Activated naive CD4-positive, alpha-beta T cell treated with anti-CD3 and anti-CD28 coated beads, Interleukin-2, amount 50 U/mL, for 24 hours (primary cell): ENCODE results near the gene CLIP1.
"Not testable (repeated sequence)": the region's sequence is repeated elsewhere in the genome, so short reads cannot be mapped to it uniquely, and the experiment has no call there.

Source experiments
- H3K27ac Mint-ChIP-seq: one replicate; pipeline ENCODE4 v1.8.0; 2021; ENCODE audit warnings: mild to moderate bottlenecking, mixed read lengths
- H3K27me3 Mint-ChIP-seq: one replicate; pipeline ENCODE4 v1.8.0; 2021; ENCODE audit warnings: mixed read lengths
- H3K36me3 Mint-ChIP-seq: one replicate; pipeline ENCODE4 v1.8.0; 2021; ENCODE audit warnings: mixed read lengths
- H3K4me1 Mint-ChIP-seq: one replicate; pipeline ENCODE4 v1.8.0; 2021; ENCODE audit warnings: mixed read lengths
- H3K4me3 Mint-ChIP-seq: one replicate; pipeline ENCODE4 v1.8.0; 2021; ENCODE audit warnings: mild to moderate bottlenecking, mixed read lengths
- H3K9me3 Mint-ChIP-seq: one replicate; pipeline ENCODE4 v1.8.0; 2021; ENCODE audit warnings: mixed read lengths

CLIP1 gene

GRCh38 chr12:122295877-122296276 lies 126.6 kb downstream of the CLIP1 start:
- H3K27me3 Mint-ChIP-seq = no peaks in the 10 kb centered on the region
- no peak overlapping the region for H3K4me3 Mint-ChIP-seq
- no peak overlapping the region for H3K27ac Mint-ChIP-seq
- H3K36me3 Mint-ChIP-seq = peaks cover 17% of the 10 kb centered on the region
- H3K4me1 Mint-ChIP-seq = no peaks in the 10 kb centered on the region
- H3K9me3 Mint-ChIP-seq = no peaks in the 10 kb centered on the region

DNA sequence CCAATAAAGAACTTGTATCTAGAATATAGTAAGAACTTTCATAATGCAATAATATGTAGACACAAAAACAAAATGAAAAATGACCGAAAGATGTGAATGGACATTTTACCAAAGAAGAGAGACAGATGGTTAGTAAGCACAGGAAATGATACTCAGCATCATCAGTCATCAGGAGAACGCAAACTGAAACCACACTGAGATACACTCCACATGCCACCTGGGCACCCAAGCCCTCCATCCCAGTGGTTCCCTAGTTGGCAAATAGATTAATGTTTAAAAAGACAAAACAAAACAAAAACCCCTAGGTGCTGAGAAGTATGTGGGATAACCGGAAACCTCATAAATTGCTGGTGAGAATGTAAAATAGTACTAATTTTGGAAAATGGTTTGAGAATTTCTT lies 129.4 kb downstream of the CLIP1 start:
- Mint-ChIP-seq H3K4me1 (no peaks in the 10 kb centered on the region), H3K4me3 (no peak overlapping the region), H3K27me3 (no peaks in the 10 kb centered on the region), H3K36me3 (peaks cover 17% of the 10 kb centered on the region), H3K9me3 (no peaks in the 10 kb centered on the region), H3K27ac (no peak overlapping the region)

GRCh38 chr12:122291431-122291830 lies 131.0 kb downstream of the CLIP1 start:
- Mint-ChIP-seq H3K36me3 (peaks cover 10% of the 10 kb centered on the region), H3K9me3 (no peaks in the 10 kb centered on the region), H3K27ac (no peak overlapping the region), H3K4me3 (no peak overlapping the region), H3K27me3 (no peaks in the 10 kb centered on the region), H3K4me1 (no peaks in the 10 kb centered on the region)

DNA sequence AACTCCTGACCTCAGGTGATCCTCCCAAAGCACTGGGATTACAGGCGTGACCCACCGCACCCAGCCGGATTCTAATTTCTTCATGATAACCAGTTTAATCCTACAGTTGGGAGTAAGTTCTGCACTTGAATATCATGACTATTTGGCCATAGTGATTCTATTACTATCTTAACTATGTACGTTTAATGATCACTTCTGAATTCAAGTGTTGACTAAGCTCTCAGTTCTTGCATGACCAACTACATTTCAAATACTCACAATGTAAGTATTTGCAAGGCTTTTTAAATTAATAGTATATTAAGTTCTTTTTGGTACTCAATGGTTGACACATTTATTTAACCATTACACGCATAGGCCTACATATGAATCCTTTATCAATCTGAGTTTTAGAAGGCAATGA lies 138.8 kb downstream of the CLIP1 start:
- H3K4me3 Mint-ChIP-seq = no peak overlapping the region
- H3K36me3 Mint-ChIP-seq = peaks cover 2% of the 10 kb centered on the region
- no peaks in the 10 kb centered on the region for H3K27me3 Mint-ChIP-seq
- no peaks in the 10 kb centered on the region for H3K9me3 Mint-ChIP-seq
- H3K4me1 Mint-ChIP-seq = no peaks in the 10 kb centered on the region
- H3K27ac Mint-ChIP-seq = no peak overlapping the region

DNA sequence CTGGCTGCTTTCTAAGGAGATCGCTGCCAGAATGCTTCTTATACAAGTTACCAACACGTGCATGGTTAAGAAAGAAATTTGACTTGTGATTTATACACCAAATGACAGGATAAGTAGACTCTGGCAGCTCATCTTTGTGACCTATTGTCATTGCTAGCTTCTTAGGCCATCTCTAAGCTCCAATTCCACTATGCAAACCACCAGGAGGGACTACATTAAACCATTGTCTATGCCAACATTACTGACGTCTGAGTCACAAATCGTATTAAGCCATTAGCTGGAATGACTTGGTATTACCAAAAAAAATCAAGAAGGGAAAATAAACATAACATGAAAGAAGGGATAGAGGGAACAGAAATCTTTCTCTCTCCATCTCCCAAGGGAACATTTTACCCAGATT lies 140.4 kb downstream of the CLIP1 start:
- Mint-ChIP-seq H3K9me3 (no peaks in the 10 kb centered on the region), H3K27me3 (no peaks in the 10 kb centered on the region), H3K27ac (peak overlapping the region; percentile 25), H3K4me3 (no peak overlapping the region), H3K36me3 (peaks cover 4% of the 10 kb centered on the region), H3K4me1 (no peaks in the 10 kb centered on the region)

GRCh38 chr12:122276242-122276641 lies 146.2 kb downstream of the CLIP1 start:
- no peak overlapping the region for H3K4me3 Mint-ChIP-seq
- no peaks in the 10 kb centered on the region for H3K27me3 Mint-ChIP-seq
- H3K4me1 Mint-ChIP-seq = no peaks in the 10 kb centered on the region
- no peak overlapping the region for H3K27ac Mint-ChIP-seq
- no peaks in the 10 kb centered on the region for H3K9me3 Mint-ChIP-seq
- peaks cover 2% of the 10 kb centered on the region for H3K36me3 Mint-ChIP-seq

- no peaks in the 10 kb centered on the region for H3K4me1 Mint-ChIP-seq
- peaks cover 2% of the 10 kb centered on the region for H3K36me3 Mint-ChIP-seq
Measured at GRCh38 chr12:122275459-122275858, 147.0 kb downstream of the CLIP1 start.

GRCh38 chr12:122266230-122266901 lies 156.1 kb downstream of the CLIP1 start, which contains the start of gene VPS33A:
Gene VPS33A (minus strand): TSS chr12:122266494. CDS start chr12:122266408, 86 bp downstream.
- H3K27me3 Mint-ChIP-seq = no peaks in the 10 kb centered on the region
- peak within 1 kb of the TSS; percentile 97 for H3K4me3 Mint-ChIP-seq
- H3K36me3 Mint-ChIP-seq = peaks cover 4% of the 10 kb centered on the region
- H3K9me3 Mint-ChIP-seq = no peaks in the 10 kb centered on the region
- peaks cover 25% of the 10 kb centered on the region for H3K4me1 Mint-ChIP-seq
- peak within 1 kb of the TSS; percentile 100 for H3K27ac Mint-ChIP-seq

More at GRCh38 chr12:122275459-122275858, 147.0 kb downstream of the CLIP1 start:
- Mint-ChIP-seq H3K27me3 (no peaks in the 10 kb centered on the region), H3K4me3 (no peak overlapping the region), H3K9me3 (no peaks in the 10 kb centered on the region), H3K27ac (no peak overlapping the region)

DNA sequence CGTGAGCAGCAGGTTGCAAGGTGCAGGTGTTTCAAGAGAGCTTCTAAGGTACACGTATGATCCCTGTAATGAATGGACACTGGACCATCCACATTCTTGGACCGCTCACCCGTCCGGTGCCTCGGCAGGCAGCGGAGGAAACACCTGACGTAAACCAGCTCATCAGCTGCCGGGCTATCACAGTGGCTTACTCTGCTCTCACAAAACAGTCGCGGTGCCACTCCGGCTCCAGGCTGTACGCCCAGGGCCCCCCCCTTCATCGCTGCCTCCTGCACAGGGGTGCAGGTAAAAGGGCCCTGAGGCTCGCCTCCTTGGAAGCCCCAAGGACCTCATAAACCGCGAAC lies 156.6 kb downstream of the CLIP1 start:
- Mint-ChIP-seq H3K36me3 (peaks cover 5% of the 10 kb centered on the region), H3K9me3 (no peaks in the 10 kb centered on the region), H3K4me1 (peaks cover 25% of the 10 kb centered on the region), H3K27me3 (no peaks in the 10 kb centered on the region), H3K4me3 (peak overlapping the region; percentile 97), H3K27ac (peak overlapping the region; percentile 100)

GRCh38 chr12:122265476-122265875 lies 157.0 kb downstream of the CLIP1 start:
- Mint-ChIP-seq H3K27me3 (no peaks in the 10 kb centered on the region), H3K9me3 (no peaks in the 10 kb centered on the region), H3K27ac (peak overlapping the region; percentile 100), H3K4me1 (peaks cover 25% of the 10 kb centered on the region), H3K36me3 (peaks cover 6% of the 10 kb centered on the region), H3K4me3 (peak overlapping the region; percentile 97)

DNA sequence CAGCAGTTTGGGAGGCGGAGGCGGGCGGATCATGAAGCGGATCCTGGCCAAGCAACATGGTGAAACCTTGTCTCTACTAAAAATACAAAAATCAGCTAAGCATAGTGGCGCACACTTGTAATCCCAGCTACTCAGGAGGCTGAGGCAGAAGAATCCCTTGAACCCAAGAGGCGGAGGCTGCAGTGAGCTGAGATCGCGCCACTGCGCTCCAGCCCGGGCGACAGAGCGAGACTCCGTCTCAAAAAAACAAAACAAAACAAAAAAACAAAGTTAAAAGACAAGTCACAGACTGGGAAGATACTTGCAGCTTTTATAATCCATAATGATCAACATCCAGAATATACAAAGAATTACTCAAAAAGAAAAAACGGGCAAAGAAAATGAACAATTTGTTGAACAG lies 161.7 kb downstream of the CLIP1 start:
- Mint-ChIP-seq H3K36me3 (peaks cover 15% of the 10 kb centered on the region), H3K4me1 (peaks cover 40% of the 10 kb centered on the region)
- H3K27ac Mint-ChIP-seq, H3K27me3 Mint-ChIP-seq, H3K9me3 Mint-ChIP-seq, H3K4me3 Mint-ChIP-seq: not testable (repeated sequence)

DNA sequence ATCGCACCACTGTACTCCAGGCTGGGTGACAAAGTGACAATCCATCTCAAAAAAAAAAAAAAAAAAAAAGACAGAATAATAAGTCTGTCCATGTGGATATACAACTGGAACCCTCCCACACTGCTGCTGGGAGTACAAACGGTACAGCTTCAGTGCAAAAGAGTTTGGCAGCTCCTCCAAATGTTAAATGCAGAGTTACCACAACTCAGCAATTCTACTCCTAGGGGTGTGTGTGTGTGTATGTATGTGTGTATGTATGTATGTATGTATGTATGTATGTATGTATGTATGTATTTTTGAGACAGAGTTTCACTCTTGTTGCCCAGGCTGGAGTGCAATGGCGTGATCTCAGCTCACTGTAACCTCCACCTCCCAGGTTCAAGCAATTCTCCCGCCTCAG lies 163.5 kb downstream of the CLIP1 start:
- H3K27ac Mint-ChIP-seq, H3K9me3 Mint-ChIP-seq, H3K4me3 Mint-ChIP-seq, H3K27me3 Mint-ChIP-seq: not testable (repeated sequence)
- Mint-ChIP-seq H3K36me3 (peaks cover 17% of the 10 kb centered on the region), H3K4me1 (peaks cover 32% of the 10 kb centered on the region)

DNA sequence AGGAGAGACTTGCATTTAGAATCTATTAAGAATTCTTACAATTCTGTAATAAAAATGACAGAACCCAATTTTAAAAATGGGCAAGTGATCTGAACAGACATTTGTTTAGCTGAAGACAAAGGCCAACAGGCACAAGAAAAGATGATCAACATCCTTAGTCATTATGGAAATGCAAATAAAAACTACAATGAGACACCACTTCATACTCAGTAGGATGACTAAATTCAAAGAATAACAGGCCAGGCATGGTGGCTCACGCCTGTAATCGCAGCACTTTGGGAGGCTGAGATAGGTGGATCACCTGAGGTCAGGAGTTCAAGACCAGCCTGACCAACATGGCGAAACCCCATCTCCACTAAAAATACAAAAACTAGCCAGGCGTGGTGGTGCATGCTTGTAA lies 164.0 kb downstream of the CLIP1 start:
- peaks cover 17% of the 10 kb centered on the region for H3K36me3 Mint-ChIP-seq
- not testable (repeated sequence) for H3K4me3 Mint-ChIP-seq, H3K27ac Mint-ChIP-seq, H3K27me3 Mint-ChIP-seq, H3K9me3 Mint-ChIP-seq
- H3K4me1 Mint-ChIP-seq = peaks cover 27% of the 10 kb centered on the region

DNA sequence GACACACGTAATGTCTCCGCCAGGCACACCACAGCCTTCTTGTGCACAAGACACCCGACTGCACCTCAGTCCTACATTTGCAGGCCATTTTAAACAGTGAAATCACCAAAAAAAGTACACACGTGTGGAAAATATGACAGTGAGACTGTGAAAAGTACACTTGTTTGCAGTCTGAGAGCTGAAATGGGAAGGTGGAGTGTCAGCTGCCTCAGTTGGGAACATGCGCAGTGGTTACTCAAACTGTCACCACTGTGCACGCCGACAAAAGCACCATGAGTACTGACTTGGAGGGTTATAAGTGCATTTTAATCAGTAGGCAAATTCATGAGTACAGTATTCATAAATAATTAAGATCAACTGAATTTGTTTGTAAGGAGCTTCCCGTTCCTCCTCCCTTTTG lies 171.9 kb downstream of the CLIP1 start:
- H3K27me3 Mint-ChIP-seq = no peaks in the 10 kb centered on the region
- H3K36me3 Mint-ChIP-seq = peaks cover 11% of the 10 kb centered on the region
- no peak overlapping the region for H3K4me3 Mint-ChIP-seq
- peaks cover 12% of the 10 kb centered on the region for H3K4me1 Mint-ChIP-seq
- no peaks in the 10 kb centered on the region for H3K9me3 Mint-ChIP-seq
- no peak overlapping the region for H3K27ac Mint-ChIP-seq

GRCh38 chr12:122250047-122250446 lies 172.4 kb downstream of the CLIP1 start:
- peaks cover 10% of the 10 kb centered on the region for H3K36me3 Mint-ChIP-seq
- H3K27me3 Mint-ChIP-seq = no peaks in the 10 kb centered on the region
- H3K4me3 Mint-ChIP-seq = no peak overlapping the region
- H3K27ac Mint-ChIP-seq = no peak overlapping the region
- H3K9me3 Mint-ChIP-seq = no peaks in the 10 kb centered on the region
- H3K4me1 Mint-ChIP-seq = peaks cover 12% of the 10 kb centered on the region

- Mint-ChIP-seq H3K36me3 (peaks cover 9% of the 10 kb centered on the region), H3K27me3 (no peaks in the 10 kb centered on the region), H3K27ac (peak overlapping the region; percentile 59), H3K4me1 (peaks cover 28% of the 10 kb centered on the region), H3K4me3 (no peak overlapping the region), H3K9me3 (no peaks in the 10 kb centered on the region)
Measured at GRCh38 chr12:122245553-122245952, 176.9 kb downstream of the CLIP1 start.
